ENCODE measurements around the gene C2orf81. TPM values are rescaled to one million over a fixed set of nuclear protein-coding genes. Genes with fewer than 3 reads are reported as not detected.

The C2orf81 gene
- total and polyA plus RNA-seq, 10 of the 15 experiments (the other 5 are each of a cell fraction or from before 2014, with no cell fraction given) = 0.10 to 9.8 (median 2.7) TPM

DNA sequence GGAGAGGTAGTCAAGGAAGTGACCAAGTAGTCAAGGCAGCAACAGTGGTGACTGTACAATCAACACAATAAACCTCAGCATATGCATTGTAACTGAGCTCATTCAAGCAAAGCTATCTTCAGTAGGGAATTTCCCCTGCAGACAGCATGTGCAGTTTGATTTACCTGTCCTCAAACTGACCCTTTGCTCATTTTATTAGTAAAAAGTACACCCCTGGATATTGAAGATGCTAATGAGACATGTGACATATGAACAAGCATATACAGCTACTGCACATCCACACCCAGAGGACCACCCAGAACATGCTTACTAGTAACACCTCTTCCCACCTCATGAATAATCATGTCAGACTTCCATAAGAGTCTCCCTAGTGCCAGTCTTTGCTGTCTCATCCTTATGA lies 15.4 kb downstream of the C2orf81 start (continued):
- TF ChIP-seq MTA2 (IDR thresholded peaks at IDR 0.05; ENCODE audit: low read depth) (0 out of 2 replicates have a peak, but pooled peaks have one; percentile 15), SMAD1 (IDR thresholded peaks at IDR 0.05; ENCODE audit: low read depth, partially characterized antibody) (no peak), DPF2 (IDR thresholded peaks at IDR 0.05) (peak; percentile 40; the same call in 1 of the 2 replicates), KAT2A (conservative IDR thresholded peaks at IDR 0.05; ENCODE audit: control insufficient read depth, low read depth, low read length) (no peak), PKNOX1 (IDR thresholded peaks at IDR 0.05) (peak; percentile 29; the same call in 1 of the 2 replicates), PAX5 (IDR thresholded peaks at IDR 0.05; ENCODE audit: borderline replicate concordance, low read depth, low read length) (peak; percentile 61; the same call in 1 of the 2 replicates), CHD2 (IDR thresholded peaks at IDR 0.05; ENCODE audit: borderline replicate concordance, low read depth, low read length) (no peak), BHLHE40 (IDR thresholded peaks at IDR 0.05; ENCODE audit: borderline replicate concordance in 1 of 2, low read depth in 2 of 2, low read length in 1 of 2) (peak; percentile 67 to 81; a peak in 3 of 4 replicates), SMAD5 (IDR thresholded peaks at IDR 0.05; ENCODE audit: low read depth) (no peak), BCL3 (IDR thresholded peaks at IDR 0.05; ENCODE audit: borderline replicate concordance, insufficient read depth, low read depth, low read length, poor library complexity, severe bottlenecking) (no peak), NR2C1 (IDR thresholded peaks at IDR 0.05) (no peak), SPI1 (IDR thresholded peaks at IDR 0.05; ENCODE audit: borderline replicate concordance, insufficient read depth, low read depth, low read length) (no peak), ATF7 (IDR thresholded peaks at IDR 0.05; ENCODE audit: low read depth) (peak; percentile 69; the same call in 1 of the 2 replicates)
- TF ChIP-seq, protein P1, sequence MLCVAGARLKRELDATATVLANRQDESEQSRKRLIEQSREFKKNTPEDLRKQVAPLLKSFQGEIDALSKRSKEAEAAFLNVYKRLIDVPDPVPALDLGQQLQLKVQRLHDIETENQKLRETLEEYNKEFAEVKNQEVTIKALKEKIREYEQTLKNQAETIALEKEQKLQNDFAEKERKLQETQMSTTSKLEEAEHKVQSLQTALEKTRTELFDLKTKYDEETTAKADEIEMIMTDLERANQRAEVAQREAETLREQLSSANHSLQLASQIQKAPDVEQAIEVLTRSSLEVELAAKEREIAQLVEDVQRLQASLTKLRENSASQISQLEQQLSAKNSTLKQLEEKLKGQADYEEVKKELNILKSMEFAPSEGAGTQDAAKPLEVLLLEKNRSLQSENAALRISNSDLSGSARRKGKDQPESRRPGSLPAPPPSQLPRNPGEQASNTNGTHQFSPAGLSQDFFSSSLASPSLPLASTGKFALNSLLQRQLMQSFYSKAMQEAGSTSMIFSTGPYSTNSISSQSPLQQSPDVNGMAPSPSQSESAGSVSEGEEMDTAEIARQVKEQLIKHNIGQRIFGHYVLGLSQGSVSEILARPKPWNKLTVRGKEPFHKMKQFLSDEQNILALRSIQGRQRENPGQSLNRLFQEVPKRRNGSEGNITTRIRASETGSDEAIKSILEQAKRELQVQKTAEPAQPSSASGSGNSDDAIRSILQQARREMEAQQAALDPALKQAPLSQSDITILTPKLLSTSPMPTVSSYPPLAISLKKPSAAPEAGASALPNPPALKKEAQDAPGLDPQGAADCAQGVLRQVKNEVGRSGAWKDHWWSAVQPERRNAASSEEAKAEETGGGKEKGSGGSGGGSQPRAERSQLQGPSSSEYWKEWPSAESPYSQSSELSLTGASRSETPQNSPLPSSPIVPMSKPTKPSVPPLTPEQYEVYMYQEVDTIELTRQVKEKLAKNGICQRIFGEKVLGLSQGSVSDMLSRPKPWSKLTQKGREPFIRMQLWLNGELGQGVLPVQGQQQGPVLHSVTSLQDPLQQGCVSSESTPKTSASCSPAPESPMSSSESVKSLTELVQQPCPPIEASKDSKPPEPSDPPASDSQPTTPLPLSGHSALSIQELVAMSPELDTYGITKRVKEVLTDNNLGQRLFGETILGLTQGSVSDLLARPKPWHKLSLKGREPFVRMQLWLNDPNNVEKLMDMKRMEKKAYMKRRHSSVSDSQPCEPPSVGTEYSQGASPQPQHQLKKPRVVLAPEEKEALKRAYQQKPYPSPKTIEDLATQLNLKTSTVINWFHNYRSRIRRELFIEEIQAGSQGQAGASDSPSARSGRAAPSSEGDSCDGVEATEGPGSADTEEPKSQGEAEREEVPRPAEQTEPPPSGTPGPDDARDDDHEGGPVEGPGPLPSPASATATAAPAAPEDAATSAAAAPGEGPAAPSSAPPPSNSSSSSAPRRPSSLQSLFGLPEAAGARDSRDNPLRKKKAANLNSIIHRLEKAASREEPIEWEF (IDR thresholded peaks at IDR 0.05; ENCODE audit: insufficient replicate concordance, low read depth, low read length) = no peak
- TF ChIP-seq, protein P2, sequence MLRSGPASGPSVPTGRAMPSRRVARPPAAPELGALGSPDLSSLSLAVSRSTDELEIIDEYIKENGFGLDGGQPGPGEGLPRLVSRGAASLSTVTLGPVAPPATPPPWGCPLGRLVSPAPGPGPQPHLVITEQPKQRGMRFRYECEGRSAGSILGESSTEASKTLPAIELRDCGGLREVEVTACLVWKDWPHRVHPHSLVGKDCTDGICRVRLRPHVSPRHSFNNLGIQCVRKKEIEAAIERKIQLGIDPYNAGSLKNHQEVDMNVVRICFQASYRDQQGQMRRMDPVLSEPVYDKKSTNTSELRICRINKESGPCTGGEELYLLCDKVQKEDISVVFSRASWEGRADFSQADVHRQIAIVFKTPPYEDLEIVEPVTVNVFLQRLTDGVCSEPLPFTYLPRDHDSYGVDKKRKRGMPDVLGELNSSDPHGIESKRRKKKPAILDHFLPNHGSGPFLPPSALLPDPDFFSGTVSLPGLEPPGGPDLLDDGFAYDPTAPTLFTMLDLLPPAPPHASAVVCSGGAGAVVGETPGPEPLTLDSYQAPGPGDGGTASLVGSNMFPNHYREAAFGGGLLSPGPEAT (IDR thresholded peaks at IDR 0.05; ENCODE audit: low read depth) = 0 out of 2 replicates have a peak, but pooled peaks have one; percentile 43
